Measurements from ENCODE around the gene LBH. TPM values are rescaled to one million over a fixed set of nuclear protein-coding genes. Genes with fewer than 3 reads are reported as not detected.
A peak's percentile ranks its signal among the peaks of the same experiment; 100 is the strongest.

Gene LBH
- total and polyA plus RNA-seq, 2 experiments from 2014 or later = 17.5 to 30.3 TPM

DNA sequence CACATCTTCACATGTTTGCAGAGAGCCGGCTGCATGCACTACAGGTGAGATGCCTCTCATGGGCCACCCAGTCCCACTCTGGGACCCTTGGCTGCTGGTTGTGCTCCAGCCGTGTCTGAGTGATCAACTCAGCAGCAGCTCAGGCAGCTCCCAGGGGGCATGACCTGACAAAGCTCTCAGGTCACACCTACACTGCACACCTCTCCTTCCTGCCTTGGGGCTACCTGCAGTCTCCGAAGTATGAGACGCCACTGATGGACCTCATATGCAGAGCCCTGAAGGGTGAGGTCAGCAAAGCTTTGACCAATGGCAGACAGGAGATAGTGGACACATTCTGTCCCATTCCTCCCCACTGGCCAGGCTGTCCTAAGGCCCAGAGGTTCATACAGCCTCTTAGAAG is 51.4 kb downstream of the LBH start:
- TF ChIP-seq EZH2 (IDR thresholded peaks at IDR 0.05; ENCODE audit: low read depth, unreplicated experiment) (no peak), ZNF331 (CRISPR knock-in tag; IDR thresholded peaks at IDR 0.05; ENCODE audit: low read depth) (no peak), NANOG (IDR thresholded peaks at IDR 0.05; ENCODE audit: borderline replicate concordance) (no peak)
- TF ChIP-seq, protein P1, sequence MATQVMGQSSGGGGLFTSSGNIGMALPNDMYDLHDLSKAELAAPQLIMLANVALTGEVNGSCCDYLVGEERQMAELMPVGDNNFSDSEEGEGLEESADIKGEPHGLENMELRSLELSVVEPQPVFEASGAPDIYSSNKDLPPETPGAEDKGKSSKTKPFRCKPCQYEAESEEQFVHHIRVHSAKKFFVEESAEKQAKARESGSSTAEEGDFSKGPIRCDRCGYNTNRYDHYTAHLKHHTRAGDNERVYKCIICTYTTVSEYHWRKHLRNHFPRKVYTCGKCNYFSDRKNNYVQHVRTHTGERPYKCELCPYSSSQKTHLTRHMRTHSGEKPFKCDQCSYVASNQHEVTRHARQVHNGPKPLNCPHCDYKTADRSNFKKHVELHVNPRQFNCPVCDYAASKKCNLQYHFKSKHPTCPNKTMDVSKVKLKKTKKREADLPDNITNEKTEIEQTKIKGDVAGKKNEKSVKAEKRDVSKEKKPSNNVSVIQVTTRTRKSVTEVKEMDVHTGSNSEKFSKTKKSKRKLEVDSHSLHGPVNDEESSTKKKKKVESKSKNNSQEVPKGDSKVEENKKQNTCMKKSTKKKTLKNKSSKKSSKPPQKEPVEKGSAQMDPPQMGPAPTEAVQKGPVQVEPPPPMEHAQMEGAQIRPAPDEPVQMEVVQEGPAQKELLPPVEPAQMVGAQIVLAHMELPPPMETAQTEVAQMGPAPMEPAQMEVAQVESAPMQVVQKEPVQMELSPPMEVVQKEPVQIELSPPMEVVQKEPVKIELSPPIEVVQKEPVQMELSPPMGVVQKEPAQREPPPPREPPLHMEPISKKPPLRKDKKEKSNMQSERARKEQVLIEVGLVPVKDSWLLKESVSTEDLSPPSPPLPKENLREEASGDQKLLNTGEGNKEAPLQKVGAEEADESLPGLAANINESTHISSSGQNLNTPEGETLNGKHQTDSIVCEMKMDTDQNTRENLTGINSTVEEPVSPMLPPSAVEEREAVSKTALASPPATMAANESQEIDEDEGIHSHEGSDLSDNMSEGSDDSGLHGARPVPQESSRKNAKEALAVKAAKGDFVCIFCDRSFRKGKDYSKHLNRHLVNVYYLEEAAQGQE (IDR thresholded peaks at IDR 0.05; ENCODE audit: unreplicated experiment) = no peak
- TF ChIP-seq, protein P2, sequence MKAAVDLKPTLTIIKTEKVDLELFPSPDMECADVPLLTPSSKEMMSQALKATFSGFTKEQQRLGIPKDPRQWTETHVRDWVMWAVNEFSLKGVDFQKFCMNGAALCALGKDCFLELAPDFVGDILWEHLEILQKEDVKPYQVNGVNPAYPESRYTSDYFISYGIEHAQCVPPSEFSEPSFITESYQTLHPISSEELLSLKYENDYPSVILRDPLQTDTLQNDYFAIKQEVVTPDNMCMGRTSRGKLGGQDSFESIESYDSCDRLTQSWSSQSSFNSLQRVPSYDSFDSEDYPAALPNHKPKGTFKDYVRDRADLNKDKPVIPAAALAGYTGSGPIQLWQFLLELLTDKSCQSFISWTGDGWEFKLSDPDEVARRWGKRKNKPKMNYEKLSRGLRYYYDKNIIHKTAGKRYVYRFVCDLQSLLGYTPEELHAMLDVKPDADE (IDR thresholded peaks at IDR 0.05) = no peak
- Histone ChIP-seq H3K4me3 (no peak overlapping the region), H3K27me3 (ENCODE audit: insufficient read depth) (no peaks in the 10 kb centered on the region), H3K4me2 (no peak overlapping the region), H3K36me3 (ENCODE audit: insufficient read depth) (no peaks in the 10 kb centered on the region), H3K9me2 (ENCODE audit: insufficient read depth) (peaks cover 6% of the 10 kb centered on the region; the same call in 1 of the 2 replicates), H3K27ac (ENCODE audit: low read depth) (no peak overlapping the region), H3K4me1 (ENCODE audit: insufficient read depth) (peaks cover 13% of the 10 kb centered on the region), H4K20me1 (replicated peaks; ENCODE audit: insufficient read depth) (no peaks in the 10 kb centered on the region), H3K79me2 (replicated peaks; ENCODE audit: insufficient read depth) (no peaks in the 10 kb centered on the region), H2AFZ (no peak overlapping the region), H3F3A (replicated peaks; ENCODE audit: low read depth) (no peaks in the 10 kb centered on the region)
- Mint-ChIP-seq H3K4me3 (no peak overlapping the region), H3K36me3 (ENCODE audit: low read depth) (no peaks in the 10 kb centered on the region; the same call in 2 of the 3 replicates), H3K9me3 (no peaks in the 10 kb centered on the region; the same call in 2 of the 3 replicates), H3K27ac (no peak overlapping the region), H3K4me1 (peaks cover 20% of the 10 kb centered on the region), H3K27me3 (ENCODE audit: insufficient read depth, low read depth, poor library complexity) (peaks cover 3% of the 10 kb centered on the region)
- ATAC-seq (no peak), DNase-seq (ENCODE audit: low spot score) (no peak)

DNA sequence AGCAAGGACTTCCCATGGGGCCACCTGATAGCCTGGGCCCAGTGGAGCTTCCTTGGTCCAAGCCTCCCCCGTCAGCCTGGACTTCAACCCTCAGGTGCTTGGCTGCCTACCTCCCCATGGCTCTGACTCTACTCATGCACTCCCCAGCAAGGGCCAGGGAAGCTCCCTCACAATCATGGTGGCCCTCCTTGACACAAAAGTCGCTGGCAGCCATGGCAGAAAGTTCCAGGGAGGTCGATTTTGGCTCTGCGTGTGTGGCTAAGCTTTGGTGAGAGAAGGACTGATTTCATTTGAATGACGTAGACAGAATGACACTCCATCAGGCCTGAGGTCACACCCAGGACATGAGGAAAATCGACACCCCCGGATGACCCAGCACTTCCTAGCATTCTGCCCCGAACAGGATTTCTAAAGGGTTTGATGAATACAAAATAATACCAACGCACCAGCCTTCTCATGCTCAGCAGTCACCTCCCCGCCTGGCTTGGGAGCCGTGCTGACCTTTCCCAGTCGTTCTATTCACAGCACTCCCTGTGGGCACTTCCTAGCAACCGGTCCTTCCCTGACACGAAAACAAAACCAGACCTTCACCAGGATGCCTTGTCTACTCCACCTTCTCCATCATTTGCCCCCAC is 52.7 kb downstream of the LBH start:
- no peaks in the 10 kb centered on the region for H3K79me2 ChIP-seq (replicated peaks; ENCODE audit: insufficient read depth)
- H3K4me1 ChIP-seq (ENCODE audit: insufficient read depth) = peaks cover 25% of the 10 kb centered on the region
- Mint-ChIP-seq H3K27ac (no peak overlapping the region), H3K4me1 (peaks cover 33% of the 10 kb centered on the region), H3K27me3 (ENCODE audit: insufficient read depth, low read depth, poor library complexity) (peaks cover 3% of the 10 kb centered on the region), H3K4me3 (no peak overlapping the region), H3K9me3 (no peaks in the 10 kb centered on the region), H3K36me3 (ENCODE audit: low read depth) (no peaks in the 10 kb centered on the region; the same call in 2 of the 3 replicates)
- no peaks in the 10 kb centered on the region for H3K9me2 ChIP-seq (ENCODE audit: insufficient read depth)
- no peaks in the 10 kb centered on the region for H4K20me1 ChIP-seq (replicated peaks; ENCODE audit: insufficient read depth)
- no peaks in the 10 kb centered on the region for H3F3A ChIP-seq (replicated peaks; ENCODE audit: low read depth)
- no peaks in the 10 kb centered on the region for H3K27me3 ChIP-seq (ENCODE audit: insufficient read depth)
- H2AFZ ChIP-seq = peak overlapping the region; percentile 36
- ATAC-seq (no peak; the same call in 2 of the 3 replicates), DNase-seq (ENCODE audit: low spot score) (no peak)
- no peaks in the 10 kb centered on the region for H3K36me3 ChIP-seq (ENCODE audit: insufficient read depth)
- no peak overlapping the region for H3K4me3 ChIP-seq
- no peak overlapping the region for H3K4me2 ChIP-seq
- H3K27ac ChIP-seq (ENCODE audit: low read depth) = no peak overlapping the region
- TF ChIP-seq, protein P2 (IDR thresholded peaks at IDR 0.05) = no peak
- TF ChIP-seq CREB1 (CRISPR knock-in tag; IDR thresholded peaks at IDR 0.05; ENCODE audit: low read depth) (no peak), NANOG (IDR thresholded peaks at IDR 0.05; ENCODE audit: borderline replicate concordance) (no peak)
- TF ChIP-seq, protein P3, sequence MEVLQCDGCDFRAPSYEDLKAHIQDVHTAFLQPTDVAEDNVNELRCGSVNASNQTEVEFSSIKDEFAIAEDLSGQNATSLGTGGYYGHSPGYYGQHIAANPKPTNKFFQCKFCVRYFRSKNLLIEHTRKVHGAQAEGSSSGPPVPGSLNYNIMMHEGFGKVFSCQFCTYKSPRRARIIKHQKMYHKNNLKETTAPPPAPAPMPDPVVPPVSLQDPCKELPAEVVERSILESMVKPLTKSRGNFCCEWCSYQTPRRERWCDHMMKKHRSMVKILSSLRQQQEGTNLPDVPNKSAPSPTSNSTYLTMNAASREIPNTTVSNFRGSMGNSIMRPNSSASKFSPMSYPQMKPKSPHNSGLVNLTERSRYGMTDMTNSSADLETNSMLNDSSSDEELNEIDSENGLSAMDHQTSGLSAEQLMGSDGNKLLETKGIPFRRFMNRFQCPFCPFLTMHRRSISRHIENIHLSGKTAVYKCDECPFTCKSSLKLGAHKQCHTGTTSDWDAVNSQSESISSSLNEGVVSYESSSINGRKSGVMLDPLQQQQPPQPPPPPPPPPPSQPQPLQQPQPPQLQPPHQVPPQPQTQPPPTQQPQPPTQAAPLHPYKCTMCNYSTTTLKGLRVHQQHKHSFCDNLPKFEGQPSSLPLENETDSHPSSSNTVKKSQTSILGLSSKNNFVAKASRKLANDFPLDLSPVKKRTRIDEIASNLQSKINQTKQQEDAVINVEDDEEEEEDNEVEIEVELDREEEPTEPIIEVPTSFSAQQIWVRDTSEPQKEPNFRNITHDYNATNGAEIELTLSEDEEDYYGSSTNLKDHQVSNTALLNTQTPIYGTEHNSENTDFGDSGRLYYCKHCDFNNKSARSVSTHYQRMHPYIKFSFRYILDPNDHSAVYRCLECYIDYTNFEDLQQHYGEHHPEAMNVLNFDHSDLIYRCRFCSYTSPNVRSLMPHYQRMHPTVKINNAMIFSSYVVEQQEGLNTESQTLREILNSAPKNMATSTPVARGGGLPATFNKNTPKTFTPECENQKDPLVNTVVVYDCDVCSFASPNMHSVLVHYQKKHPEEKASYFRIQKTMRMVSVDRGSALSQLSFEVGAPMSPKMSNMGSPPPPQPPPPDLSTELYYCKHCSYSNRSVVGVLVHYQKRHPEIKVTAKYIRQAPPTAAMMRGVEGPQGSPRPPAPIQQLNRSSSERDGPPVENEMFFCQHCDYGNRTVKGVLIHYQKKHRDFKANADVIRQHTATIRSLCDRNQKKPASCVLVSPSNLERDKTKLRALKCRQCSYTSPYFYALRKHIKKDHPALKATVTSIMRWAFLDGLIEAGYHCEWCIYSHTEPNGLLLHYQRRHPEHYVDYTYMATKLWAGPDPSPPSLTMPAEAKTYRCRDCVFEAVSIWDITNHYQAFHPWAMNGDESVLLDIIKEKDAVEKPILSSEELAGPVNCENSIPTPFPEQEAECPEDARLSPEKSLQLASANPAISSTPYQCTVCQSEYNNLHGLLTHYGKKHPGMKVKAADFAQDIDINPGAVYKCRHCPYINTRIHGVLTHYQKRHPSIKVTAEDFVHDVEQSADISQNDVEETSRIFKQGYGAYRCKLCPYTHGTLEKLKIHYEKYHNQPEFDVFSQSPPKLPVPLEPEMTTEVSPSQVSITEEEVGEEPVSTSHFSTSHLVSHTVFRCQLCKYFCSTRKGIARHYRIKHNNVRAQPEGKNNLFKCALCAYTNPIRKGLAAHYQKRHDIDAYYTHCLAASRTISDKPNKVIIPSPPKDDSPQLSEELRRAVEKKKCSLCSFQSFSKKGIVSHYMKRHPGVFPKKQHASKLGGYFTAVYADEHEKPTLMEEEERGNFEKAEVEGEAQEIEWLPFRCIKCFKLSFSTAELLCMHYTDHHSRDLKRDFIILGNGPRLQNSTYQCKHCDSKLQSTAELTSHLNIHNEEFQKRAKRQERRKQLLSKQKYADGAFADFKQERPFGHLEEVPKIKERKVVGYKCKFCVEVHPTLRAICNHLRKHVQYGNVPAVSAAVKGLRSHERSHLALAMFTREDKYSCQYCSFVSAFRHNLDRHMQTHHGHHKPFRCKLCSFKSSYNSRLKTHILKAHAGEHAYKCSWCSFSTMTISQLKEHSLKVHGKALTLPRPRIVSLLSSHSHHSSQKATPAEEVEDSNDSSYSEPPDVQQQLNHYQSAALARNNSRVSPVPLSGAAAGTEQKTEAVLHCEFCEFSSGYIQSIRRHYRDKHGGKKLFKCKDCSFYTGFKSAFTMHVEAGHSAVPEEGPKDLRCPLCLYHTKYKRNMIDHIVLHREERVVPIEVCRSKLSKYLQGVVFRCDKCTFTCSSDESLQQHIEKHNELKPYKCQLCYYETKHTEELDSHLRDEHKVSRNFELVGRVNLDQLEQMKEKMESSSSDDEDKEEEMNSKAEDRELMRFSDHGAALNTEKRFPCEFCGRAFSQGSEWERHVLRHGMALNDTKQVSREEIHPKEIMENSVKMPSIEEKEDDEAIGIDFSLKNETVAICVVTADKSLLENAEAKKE (CRISPR knock-in tag; IDR thresholded peaks at IDR 0.05) = no peak
